Glutamatergic neuron (in vitro differentiated cells): ENCODE measurements around the gene RTN4. TPM values are rescaled to one million over a fixed set of nuclear protein-coding genes. Genes with fewer than 3 reads are reported as not detected.

Experiments used
- DNase-seq: peaks from one replicate; pipeline ENCODE4 v3.0.0; 2022
- H3K27ac Mint-ChIP-seq: one replicate; pipeline ENCODE4 v1.8.0; 2020; ENCODE audit warnings: mild to moderate bottlenecking, mixed read lengths, inconsistent platforms; ENCODE audit not compliant: unreplicated experiment
- H3K27me3 Mint-ChIP-seq: one replicate; pipeline ENCODE4 v1.8.0; 2020; ENCODE audit warnings: mild to moderate bottlenecking, moderate library complexity, mixed read lengths, inconsistent platforms; ENCODE audit not compliant: unreplicated experiment
- H3K36me3 Mint-ChIP-seq: one replicate; pipeline ENCODE4 v1.8.0; 2020; ENCODE audit warnings: mild to moderate bottlenecking, mixed read lengths, inconsistent platforms; ENCODE audit not compliant: unreplicated experiment
- H3K4me1 Mint-ChIP-seq: one replicate; pipeline ENCODE4 v1.8.0; 2020; ENCODE audit warnings: mild to moderate bottlenecking, low read depth, mixed read lengths, inconsistent platforms; ENCODE audit not compliant: unreplicated experiment
- H3K4me3 Mint-ChIP-seq: one replicate; pipeline ENCODE4 v1.8.0; 2020; ENCODE audit warnings: mild to moderate bottlenecking, mixed read lengths, inconsistent platforms; ENCODE audit not compliant: unreplicated experiment
- H3K9me3 Mint-ChIP-seq: one replicate; pipeline ENCODE4 v1.8.0; 2020; ENCODE audit warnings: mild to moderate bottlenecking, moderate library complexity, mixed read lengths, inconsistent platforms; ENCODE audit not compliant: unreplicated experiment
- total RNA-seq: library from RNA; stranded (reverse); fragmentation: NEBNext Ultra II Directional; extraction: Animal tissue kit (Norgen Biotek cat#: 25700); gene quantifications from one replicate; pipeline ENCODE4 v1.2.1, GENCODE V29; 2021; ENCODE audit not compliant: unreplicated experiment
- TF ChIP-seq, protein P1 (sequence below): fragments of 200-600 bp; sonication (generic); IDR thresholded peaks from one replicate; pipeline ENCODE4 v1.5.0; 2021; ENCODE audit not compliant: partially characterized antibody, unreplicated experiment

The RTN4 gene
- total RNA-seq, 1 donor from 2014 or later, result 772 TPM

DNA sequence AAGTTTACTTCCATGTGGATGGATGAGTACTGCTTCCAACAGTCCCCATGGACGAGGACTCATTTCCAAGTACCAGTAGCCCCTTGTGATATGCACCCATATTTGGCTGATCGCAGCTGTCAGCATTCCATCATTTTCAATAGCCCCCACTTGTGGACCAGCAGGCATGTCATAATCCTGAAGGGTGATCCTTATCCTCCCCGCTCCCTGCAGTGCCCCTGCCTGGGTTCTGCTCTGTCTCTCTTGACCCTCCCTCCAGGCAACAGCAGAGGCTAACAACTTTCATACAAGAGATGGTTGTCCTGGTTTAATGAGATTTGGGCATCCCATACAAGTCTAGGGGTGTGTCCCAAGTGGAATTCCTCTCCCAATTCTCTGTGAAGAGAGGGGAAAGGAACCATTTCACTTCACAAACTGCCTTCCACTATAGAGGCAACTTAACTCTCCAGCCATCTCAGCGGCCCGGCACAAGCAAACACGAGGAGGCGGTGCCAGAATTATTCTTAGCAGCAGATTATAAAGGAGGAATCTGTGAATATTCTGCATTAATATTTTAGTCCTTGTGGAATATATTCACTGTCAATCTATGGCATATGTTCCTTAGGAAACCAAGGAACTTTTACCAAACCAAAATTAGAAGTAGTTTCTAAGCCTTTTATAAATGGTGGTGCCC, 110.7 kb downstream of the RTN4 start:
- Mint-ChIP-seq H3K4me1 (peaks cover 2% of the 10 kb centered on the region), H3K4me3 (no peak overlapping the region), H3K27ac (no peak overlapping the region), H3K36me3 (no peaks in the 10 kb centered on the region), H3K9me3 (no peaks in the 10 kb centered on the region), H3K27me3 (no peaks in the 10 kb centered on the region)
- TF ChIP-seq, protein P1, sequence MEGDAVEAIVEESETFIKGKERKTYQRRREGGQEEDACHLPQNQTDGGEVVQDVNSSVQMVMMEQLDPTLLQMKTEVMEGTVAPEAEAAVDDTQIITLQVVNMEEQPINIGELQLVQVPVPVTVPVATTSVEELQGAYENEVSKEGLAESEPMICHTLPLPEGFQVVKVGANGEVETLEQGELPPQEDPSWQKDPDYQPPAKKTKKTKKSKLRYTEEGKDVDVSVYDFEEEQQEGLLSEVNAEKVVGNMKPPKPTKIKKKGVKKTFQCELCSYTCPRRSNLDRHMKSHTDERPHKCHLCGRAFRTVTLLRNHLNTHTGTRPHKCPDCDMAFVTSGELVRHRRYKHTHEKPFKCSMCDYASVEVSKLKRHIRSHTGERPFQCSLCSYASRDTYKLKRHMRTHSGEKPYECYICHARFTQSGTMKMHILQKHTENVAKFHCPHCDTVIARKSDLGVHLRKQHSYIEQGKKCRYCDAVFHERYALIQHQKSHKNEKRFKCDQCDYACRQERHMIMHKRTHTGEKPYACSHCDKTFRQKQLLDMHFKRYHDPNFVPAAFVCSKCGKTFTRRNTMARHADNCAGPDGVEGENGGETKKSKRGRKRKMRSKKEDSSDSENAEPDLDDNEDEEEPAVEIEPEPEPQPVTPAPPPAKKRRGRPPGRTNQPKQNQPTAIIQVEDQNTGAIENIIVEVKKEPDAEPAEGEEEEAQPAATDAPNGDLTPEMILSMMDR, result no peak
- DNase-seq, result no peak

DNA sequence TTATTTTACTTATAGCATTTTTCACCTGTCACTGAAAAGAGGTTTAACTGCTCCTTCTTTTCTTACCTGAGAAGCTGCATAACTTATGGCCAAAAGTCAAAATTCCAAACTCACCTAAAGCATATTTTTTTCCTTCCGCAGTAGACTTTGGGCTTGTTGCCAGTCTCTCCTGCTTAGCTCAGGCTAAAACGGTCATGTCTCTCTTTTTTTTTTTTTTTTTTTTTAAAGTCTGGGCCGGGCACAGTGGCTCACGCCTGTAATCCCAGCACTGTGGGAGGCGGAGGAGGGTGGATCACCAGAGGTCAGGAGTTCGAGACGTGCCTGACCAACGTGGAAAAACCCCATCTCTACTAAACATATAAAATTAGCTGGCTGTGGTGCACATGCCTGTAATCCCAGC, 113.5 kb downstream of the RTN4 start:
- peaks cover 2% of the 10 kb centered on the region for H3K4me1 Mint-ChIP-seq
- no peaks in the 10 kb centered on the region for H3K36me3 Mint-ChIP-seq
- H3K27ac Mint-ChIP-seq, result no peak overlapping the region
- no peaks in the 10 kb centered on the region for H3K9me3 Mint-ChIP-seq
- no peak for DNase-seq
- TF ChIP-seq, protein P1, result no peak
- no peak overlapping the region for H3K4me3 Mint-ChIP-seq
- H3K27me3 Mint-ChIP-seq, result peaks cover 3% of the 10 kb centered on the region

DNA sequence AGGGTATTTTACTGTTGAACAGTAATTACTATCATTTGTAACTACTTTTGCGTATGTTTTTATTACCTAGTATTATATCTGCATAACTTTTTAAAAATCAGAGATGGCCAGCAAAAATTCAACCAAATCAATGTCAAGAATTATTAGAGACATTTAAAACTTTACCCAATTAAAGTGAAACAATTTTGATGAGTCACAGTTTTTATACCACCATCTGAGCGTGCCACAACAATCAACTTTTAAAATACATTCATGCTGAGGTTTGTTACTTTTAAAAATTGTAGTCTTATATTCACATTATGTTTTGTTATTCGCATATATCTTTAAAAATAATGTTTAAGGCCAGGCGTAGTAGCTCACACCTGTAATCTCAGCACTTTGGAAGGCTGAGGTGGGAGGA, 114.9 kb downstream of the RTN4 start:
- Mint-ChIP-seq H3K4me3 (no peak overlapping the region), H3K9me3 (no peaks in the 10 kb centered on the region), H3K4me1 (no peaks in the 10 kb centered on the region), H3K36me3 (no peaks in the 10 kb centered on the region), H3K27me3 (peaks cover 3% of the 10 kb centered on the region), H3K27ac (no peak overlapping the region)
- DNase-seq, result no peak
- TF ChIP-seq, protein P1, result no peak

DNA sequence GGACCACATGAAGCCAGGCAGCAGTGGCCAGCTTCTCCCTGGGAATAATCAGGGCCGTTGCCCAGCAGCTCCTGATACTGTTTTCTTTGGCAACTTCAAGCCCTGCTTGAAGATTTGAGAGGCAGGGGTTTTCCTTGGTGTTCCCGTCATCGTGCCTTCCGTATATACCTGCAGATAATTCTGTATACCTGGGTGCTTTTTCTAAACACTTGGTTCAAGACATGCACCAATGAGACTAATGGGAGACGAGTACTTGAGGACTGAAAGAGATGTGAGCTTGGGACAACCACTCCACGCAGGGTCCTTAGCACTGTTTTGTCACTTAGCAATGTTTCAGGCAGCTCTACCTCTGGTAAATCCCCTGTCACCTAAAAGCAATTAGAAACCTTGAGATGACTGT, 118.8 kb downstream of the RTN4 start:
- no peak overlapping the region for H3K27ac Mint-ChIP-seq
- H3K4me3 Mint-ChIP-seq, result no peak overlapping the region

DNA sequence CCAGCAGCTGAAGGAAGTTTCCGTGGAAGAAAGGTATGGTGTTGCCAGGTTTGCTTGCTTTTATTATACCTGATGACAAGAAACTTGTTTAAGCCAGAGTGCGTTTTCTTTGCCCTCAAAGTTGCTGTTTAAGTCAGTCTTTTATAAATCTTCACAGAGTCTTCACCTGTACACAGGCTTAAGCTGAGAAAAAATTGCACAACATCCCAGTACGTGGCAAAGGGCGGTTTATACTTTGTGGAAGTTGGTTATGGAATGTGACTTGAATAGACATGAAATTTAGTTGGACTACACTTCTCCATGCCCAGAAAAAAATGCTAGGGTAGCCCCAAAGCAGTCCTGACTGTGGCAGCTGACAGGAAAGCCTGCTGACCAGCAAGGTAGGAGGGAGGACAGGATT, 121.5 kb downstream of the RTN4 start:
- no peak overlapping the region for H3K4me3 Mint-ChIP-seq

More for the DNA sequence above, 118.8 kb downstream of the RTN4 start:
- no peaks in the 10 kb centered on the region for H3K36me3 Mint-ChIP-seq
- no peaks in the 10 kb centered on the region for H3K4me1 Mint-ChIP-seq
- H3K9me3 Mint-ChIP-seq, result no peaks in the 10 kb centered on the region
- DNase-seq, result no peak
- H3K27me3 Mint-ChIP-seq, result peaks cover 6% of the 10 kb centered on the region
- TF ChIP-seq, protein P1, result no peak

More for the DNA sequence above, 121.5 kb downstream of the RTN4 start:
- Mint-ChIP-seq H3K27me3 (peaks cover 6% of the 10 kb centered on the region), H3K9me3 (no peaks in the 10 kb centered on the region), H3K36me3 (no peaks in the 10 kb centered on the region), H3K27ac (no peak overlapping the region), H3K4me1 (no peaks in the 10 kb centered on the region)
- no peak for DNase-seq
- TF ChIP-seq, protein P1, result no peak
